Skeletal muscle cell (primary cell): Measurements from ENCODE around the gene PADI2.

Experiments
- DNase-seq: peaks from one replicate; pipeline ENCODE4 v3.0.0-alpha.2; 2010; ENCODE audit warnings: low read depth
- H3K4me3 ChIP-seq: 2 replicates; pipeline ENCODE4 v1.5.1; 2011; ENCODE audit warnings: low read depth, mild to moderate bottlenecking, control low read depth, low read length, moderate library complexity

The PADI2 gene

DNA sequence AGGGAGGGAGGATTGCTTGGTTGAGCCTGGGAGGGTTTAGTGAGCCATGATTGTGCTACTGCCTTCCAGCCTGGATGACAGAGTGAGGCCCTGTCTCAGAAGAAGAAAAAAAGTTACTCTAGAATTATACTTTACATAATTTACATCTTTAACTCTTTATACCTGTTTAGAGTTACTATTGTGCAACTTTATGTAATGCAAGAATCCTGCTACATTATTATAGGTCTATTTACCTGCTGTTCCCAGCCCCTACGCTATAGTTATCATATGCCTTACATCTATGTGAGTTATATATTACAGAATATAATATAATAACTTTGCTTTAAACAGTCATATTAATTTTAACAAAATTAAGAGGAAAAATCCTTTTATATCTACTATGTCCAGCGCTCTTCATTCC, 79.7 kb downstream of the PADI2 start:
- DNase-seq = no peak
- no peak overlapping the region for H3K4me3 ChIP-seq

DNA sequence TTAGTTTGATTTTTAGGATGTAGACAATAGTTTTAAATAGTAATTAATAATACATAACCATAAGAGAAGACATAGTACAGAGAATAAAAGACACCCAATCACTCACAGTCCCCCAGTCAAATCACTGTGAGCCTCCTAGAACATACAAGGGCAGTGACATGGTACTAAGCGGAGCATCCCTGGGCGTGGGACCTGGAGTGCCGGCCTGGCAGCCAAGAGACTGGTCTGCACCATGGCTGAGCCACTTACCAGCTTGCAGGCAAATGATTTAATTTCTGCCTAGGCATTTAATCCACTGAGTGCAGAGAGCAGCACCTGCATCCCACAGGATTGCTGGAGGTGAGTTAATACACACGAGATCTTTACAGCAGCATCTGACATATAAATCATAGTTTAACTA, 85.8 kb downstream of the PADI2 start:
- DNase-seq = no peak
- H3K4me3 ChIP-seq = no peak overlapping the region

DNA sequence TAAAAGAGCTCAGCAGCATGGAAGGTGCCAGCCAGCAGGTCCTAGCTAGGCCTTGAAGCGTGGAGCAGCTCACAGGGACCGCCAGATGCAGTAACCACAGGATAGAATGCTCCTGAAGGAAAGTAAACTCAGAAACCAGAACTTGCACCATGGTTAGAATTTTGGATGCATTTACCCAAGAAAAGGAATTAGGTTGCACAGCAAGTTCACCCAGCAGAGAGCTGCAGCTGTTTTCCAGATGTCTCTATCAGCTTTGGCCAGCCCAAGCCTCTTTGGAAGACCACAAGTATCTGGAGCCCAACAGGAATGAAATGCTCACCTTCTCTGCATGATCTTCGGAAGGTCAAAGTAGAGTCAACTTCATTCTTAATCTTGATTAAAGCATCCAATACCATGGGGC, 86.5 kb downstream of the PADI2 start:
- DNase-seq = no peak

DNA sequence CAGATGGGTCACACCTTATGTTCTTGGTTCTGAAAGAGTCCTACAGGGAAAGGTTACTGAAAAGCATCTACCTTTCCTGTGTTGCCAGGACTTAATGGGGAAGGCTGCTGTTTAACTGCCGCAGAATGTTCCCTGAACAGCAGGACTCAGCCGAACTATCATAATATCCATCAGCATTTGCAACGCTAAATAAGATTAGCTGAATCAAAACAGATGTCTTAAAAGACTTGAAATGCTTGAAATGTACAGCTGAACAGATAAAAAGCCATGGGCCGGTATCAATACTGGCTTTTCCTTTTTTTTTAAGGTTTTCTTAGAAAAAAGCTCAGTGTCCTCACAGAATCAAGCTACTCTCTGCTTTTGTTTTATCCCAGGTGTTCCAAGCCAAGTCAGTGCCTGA, 87.8 kb downstream of the PADI2 start:
- no peak overlapping the region for H3K4me3 ChIP-seq
- DNase-seq = no peak

More for the DNA sequence above, 86.5 kb downstream of the PADI2 start:
- H3K4me3 ChIP-seq = no peak overlapping the region

DNA sequence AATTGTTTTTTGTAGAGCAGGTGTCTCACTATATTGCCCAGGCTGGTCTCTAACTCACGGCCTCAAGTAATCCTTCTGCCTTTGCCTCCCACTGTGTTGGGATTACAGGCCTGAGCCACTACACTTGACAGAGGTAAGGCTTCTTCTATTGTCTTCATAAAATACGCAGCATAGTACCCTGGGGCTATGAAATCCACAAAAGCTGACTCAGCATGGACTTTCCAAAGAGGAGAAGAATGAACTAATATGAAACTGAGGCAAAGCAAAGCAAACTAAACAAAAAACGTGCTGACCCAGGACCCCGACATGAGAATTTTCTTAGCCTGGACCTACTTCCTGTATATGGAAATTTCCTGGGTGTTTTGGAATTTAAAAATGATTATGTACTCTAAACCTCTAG, 89.0 kb downstream of the PADI2 start:
- no peak for DNase-seq

DNA sequence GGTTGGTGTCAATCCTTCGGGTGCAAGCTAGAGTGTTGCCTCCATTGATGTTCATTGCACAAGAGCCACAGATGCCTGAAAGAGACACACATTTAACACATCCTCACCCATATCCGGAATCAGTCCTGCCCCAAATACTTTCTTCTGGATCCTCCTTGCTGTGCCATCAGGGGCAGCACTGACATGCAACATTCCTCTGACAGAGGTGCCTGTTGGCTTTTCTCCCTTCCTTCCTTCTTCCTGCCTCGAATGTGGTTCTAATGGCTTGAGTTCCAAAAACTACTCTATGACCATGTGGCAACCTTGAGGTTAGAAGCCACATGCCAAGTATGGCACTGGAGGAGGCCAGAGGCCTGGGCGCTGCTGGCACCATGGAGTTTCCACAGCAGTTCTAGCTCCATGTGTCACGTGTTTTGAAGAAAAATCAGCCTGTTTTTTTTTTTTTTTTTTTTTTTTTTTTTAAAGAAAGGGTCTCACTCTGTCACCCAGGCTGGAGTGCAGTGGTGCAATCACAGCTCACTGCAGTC, 90.5 kb downstream of the PADI2 start:
- DNase-seq = no peak
- no peak overlapping the region for H3K4me3 ChIP-seq

More for the DNA sequence above, 89.0 kb downstream of the PADI2 start:
- H3K4me3 ChIP-seq = no peak overlapping the region

DNA sequence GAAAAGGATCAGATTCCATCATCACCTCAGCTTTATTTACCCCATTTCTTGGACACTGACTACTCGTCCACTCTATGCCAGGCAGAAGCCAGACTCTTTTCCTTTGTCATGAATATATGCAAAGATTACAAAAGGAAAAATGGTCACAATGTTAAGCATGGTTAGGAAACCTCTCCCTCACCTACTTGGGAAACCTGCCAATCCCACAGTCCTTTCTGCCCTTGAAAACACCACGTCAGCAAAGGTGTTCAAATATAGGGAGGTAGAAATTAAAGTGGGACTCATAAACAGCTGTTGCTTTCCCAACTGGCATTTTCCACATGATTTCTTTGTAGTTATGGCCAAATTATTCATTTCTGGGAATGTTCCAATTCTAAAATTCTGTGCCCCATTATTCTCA, 91.4 kb downstream of the PADI2 start:
- no peak for DNase-seq
- H3K4me3 ChIP-seq = no peak overlapping the region

DNA sequence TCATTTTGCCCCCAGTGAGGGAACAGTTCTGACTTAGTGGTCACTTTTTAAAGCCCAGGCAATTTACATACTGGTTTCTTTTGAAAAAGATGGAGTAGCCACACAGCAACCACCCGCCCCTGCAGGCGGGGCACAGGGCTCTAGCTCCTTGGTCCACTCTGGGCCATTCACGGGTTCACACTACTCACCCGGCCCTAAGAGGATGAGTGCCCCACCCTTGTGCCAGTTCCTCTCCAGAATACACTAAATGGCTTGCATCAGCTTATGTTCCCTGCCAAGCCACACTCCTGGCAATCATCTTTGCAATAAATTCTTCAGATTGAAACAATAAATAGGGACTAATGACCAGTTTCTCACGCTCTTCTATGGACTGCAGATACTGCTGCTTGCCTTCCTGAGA, 91.8 kb downstream of the PADI2 start:
- DNase-seq = no peak
- H3K4me3 ChIP-seq = no peak overlapping the region

DNA sequence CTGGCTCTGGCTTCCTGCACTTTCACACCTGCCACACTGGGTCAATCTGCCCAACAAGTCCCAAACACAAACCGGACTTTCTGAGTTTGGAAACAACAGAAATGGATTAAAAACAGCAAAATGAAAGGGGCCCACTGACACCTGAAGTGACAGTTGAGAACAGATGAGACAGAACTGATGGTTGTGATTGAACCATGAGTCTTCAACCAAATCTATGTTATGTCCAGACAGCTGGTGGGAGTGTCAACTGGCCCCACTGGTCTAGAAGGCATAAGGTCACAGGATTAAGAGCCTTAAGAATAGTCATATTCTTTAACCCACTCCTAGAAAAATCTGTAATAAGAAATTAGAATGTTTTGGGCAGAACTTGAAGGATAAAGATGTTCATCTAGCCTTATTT, 94.5 kb downstream of the PADI2 start:
- no peak for DNase-seq
- no peak overlapping the region for H3K4me3 ChIP-seq

DNA sequence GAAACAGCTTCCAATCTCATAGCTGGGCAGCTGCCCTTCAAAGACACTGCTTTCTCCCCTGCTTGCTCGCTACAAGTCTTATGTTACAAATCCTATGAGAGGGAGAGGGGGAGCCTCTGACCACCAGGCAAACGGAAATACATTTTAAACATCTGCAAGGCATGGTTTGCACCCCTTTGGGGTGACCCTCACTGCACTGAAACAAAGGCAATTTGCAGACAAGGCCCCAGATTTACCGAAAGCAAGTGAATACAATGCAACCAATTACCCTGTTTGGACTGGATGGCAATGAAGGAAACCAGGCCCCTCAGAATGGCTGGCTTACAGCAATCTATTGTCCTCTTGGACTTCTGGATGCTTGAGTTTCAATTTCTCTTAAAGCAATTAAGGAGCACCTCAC, 95.7 kb downstream of the PADI2 start:
- no peak overlapping the region for H3K4me3 ChIP-seq
- DNase-seq = no peak

DNA sequence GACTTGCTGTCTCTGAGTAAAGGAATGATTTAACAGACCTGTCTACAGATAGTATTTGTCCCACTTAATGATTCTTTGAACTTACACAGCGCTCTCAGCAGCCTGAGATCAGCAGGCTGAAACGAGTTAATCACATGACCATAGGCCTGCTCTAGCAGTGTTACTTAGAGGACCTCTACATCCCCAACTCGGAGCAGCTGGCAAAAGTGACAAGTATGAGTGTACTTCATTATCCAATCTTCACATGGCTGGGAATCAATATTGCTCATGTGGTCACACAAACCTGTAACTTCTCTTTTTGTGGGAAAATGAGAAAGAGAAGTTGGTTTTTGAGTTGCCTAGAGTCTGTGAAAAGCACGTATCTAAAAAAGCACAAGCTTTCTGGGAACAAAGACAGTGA, 96.1 kb downstream of the PADI2 start:
- no peak for DNase-seq
- H3K4me3 ChIP-seq = no peak overlapping the region

DNA sequence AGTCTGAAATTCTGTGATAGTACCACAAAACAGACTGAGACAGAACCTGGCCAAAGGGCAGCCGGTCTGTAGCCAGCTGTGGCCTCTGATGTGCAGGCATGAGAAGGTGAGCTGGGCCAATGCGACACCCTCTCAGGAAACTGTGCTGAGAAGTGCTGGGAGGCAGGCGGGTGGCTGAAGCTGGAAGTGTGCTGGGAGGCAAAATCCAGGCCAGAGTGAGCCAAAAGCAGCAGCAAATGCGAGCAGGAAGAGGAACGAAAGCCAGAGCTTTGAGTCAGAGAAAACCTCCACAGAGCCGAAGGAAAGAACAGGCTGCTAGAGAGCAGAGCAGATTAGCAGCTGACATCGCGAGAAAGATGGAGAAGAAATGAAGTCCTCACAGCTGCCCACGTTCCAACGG, 97.4 kb downstream of the PADI2 start:
- no peak for DNase-seq
- no peak overlapping the region for H3K4me3 ChIP-seq

DNA sequence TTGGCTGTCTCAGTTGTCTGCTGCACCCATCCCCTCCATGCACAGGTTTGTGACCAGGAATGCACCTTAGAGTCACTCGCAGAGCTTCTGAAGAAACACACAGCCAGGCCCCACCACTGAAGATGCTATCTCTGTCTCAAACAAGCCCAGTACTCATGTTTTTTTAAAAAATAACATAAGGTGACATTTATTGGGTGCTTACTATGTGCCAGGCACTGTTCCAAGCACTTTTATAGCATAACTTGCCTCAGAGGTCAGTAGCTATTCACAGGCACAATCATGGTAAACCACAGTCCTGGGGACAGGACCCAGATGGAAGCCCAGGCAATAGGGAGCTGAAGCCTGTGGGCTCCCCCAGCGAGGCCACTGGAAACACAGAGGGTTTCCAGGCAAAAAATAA, 98.7 kb downstream of the PADI2 start:
- DNase-seq = no peak
- H3K4me3 ChIP-seq = no peak overlapping the region

DNA sequence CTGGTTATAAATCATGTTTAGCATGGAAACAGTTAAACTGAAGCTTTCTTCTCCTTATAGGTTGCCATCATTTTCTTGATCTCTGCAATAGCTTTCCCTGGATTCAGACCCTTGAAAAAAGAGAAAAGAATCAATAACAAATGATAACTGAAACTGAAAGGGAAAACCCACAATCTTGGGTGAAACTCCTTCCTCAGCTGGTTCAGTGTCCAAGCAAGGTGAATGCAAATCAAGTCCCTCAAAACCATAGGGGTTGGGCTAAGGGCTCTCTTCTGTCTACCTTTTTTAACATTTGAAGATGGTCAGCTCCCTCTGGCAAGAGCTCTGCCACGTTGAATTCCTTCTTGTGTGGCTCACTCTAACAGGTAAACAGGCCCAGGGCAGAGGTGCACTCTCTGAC, 100.4 kb downstream of the PADI2 start:
- no peak overlapping the region for H3K4me3 ChIP-seq
- DNase-seq = no peak

DNA sequence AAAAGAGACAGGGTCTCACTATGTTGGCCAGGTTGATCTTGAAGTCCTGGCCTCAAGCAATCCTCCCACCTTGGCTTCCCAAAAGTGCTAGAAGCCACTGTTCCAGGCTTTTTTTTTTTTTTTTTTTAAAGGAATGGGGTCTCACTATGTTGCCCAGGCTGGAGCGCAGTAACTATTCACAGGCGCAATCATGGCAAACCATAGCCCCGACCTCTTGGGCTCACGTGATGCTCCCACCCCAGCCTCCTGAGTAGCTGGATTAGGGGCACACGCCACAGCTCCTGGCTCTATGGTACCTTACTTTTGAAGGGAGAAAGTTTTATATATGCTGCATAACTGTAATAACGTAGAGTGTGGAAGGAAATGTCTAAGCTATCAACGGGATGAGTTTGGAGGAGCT, 101.8 kb downstream of the PADI2 start:
- DNase-seq = no peak
- H3K4me3 ChIP-seq = no peak overlapping the region
